NCI-H460 (cell line): ENCODE results near the gene BOD1L2. TPM values are rescaled to one million over a fixed set of nuclear protein-coding genes. Genes with fewer than 3 reads are reported as not detected.

Experiments used
- DNase-seq: peaks from one replicate; pipeline ENCODE4 v3.0.0-alpha.2; 2016; ENCODE audit warnings: low read depth; ENCODE audit errors: extremely low read depth
- polyA plus RNA-seq: library from polyadenylated mRNA; depleted of rRNA; stranded (reverse); fragments of >200 nt; gene quantifications from 2 replicates; pipeline ENCODE4 v1.2.3, GENCODE V29; 2014; cell fraction: nucleus; rRNA removed
- total RNA-seq: library from RNA; depleted of rRNA; stranded (reverse); fragments of >200 nt; shearing (Covaris generic); gene quantifications from 2 replicates; pipeline ENCODE4 v1.2.3, GENCODE V29; 2014; rRNA removed

The BOD1L2 gene
- total RNA-seq, result not detected in 2 replicates
- polyA plus RNA-seq, result not detected in 2 replicates

- DNase-seq, result no peak
Observed at GRCh38 chr18:57146956-57147636, at the start of gene BOD1L2. TSS of gene BOD1L2 (plus strand) at chr18:57147087. CDS start at chr18:57147313, 226 bp downstream.

- DNase-seq, result peak; percentile 25
Observed at GRCh38 chr18:57107140-57107832, 39.6 kb upstream of the BOD1L2 start.

- no peak for DNase-seq
Observed at GRCh38 chr18:57110290-57110689, 36.6 kb upstream of the BOD1L2 start.

- DNase-seq, result no peak
Observed at GRCh38 chr18:57113799-57114420, 33.0 kb upstream of the BOD1L2 start.

GRCh38 chr18:57116598-57117132 is 30.2 kb upstream of the BOD1L2 start:
- DNase-seq, result no peak

- no peak for DNase-seq
Observed at GRCh38 chr18:57121542-57122112, 25.3 kb upstream of the BOD1L2 start.

- no peak for DNase-seq
Observed at GRCh38 chr18:57122936-57123510, 23.9 kb upstream of the BOD1L2 start.

GRCh38 chr18:57125627-57126026 is 21.3 kb upstream of the BOD1L2 start:
- no peak for DNase-seq

GRCh38 chr18:57128220-57128932 is 18.5 kb upstream of the BOD1L2 start:
- DNase-seq, result no peak

GRCh38 chr18:57131101-57131500 is 15.8 kb upstream of the BOD1L2 start:
- no peak for DNase-seq

- no peak for DNase-seq
Observed at GRCh38 chr18:57131782-57132181, 15.1 kb upstream of the BOD1L2 start.

- DNase-seq, result no peak
Observed at GRCh38 chr18:57134618-57135135, 12.2 kb upstream of the BOD1L2 start.

GRCh38 chr18:57135699-57136098 is 11.2 kb upstream of the BOD1L2 start:
- no peak for DNase-seq

- no peak for DNase-seq
Observed at GRCh38 chr18:57137847-57138246, 9.0 kb upstream of the BOD1L2 start.

- DNase-seq, result no peak
Observed at GRCh38 chr18:57141208-57142129, 5.4 kb upstream of the BOD1L2 start.

GRCh38 chr18:57142324-57142723 is 4.6 kb upstream of the BOD1L2 start:
- DNase-seq, result no peak

- DNase-seq, result no peak
Observed at GRCh38 chr18:57143265-57143664, 3.6 kb upstream of the BOD1L2 start.

GRCh38 chr18:57148263-57148662 is 1.4 kb downstream of the BOD1L2 start:
- DNase-seq, result no peak

- no peak for DNase-seq
Observed at GRCh38 chr18:57149051-57149450, 2.2 kb downstream of the BOD1L2 start.
